EH (cell line): ENCODE results near the gene PURA.
"Not testable (repeated sequence)": the region's sequence is repeated elsewhere in the genome, so short reads cannot be mapped to it uniquely, and the experiment has no call there.

Experiments
- DNase-seq: peaks from one replicate; pipeline ENCODE4 v3.0.0-alpha.2; 2015; ENCODE audit warnings: low read depth

Gene PURA

DNA sequence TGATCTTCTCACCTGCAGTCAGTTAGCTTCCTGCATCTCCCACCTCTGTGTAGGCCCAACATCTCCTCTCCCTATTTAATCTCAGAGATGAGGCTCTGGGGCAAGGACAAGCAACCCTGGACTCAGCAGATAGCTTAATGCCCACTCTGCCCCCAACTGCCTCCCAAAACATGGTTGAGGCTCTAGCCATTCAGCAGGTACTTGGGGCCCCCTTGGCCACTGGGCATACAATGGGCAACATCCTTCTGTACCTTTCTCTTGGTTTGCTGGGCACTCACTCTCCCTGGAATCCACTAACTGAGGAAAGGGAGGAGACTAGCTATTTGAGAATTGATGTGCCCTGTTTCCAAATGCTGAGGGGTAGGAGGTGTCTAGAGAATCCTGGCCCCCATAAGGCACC is 21.2 kb downstream of the PURA start:
- DNase-seq, result no peak

- DNase-seq, result no peak
Measured at GRCh38 chr5:140136624-140137023, 22.7 kb downstream of the PURA start.

DNA sequence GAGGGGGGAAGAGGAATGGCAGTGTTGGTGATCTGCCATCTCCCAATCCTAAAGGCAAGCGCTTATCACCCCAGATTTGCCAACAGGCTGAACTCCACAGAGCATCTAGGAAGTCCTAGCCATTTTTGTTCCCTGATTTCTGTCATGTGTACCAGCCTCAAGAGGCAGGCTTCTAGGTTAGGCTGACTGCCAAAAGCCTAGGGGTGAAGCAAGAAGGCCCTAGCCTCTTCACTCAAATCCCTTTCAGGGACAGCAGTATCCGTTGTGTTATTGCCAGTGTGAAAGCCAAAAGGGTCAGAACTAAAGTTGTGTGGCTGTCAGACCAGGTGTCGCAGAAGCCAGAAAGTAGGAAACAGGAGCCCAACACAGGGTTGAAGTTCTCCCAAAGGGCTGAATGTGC is 26.5 kb downstream of the PURA start:
- DNase-seq, result no peak

- peak; percentile 60 for DNase-seq
Measured at GRCh38 chr5:140141241-140141640, 27.3 kb downstream of the PURA start.

GRCh38 chr5:140142246-140142645 is 28.3 kb downstream of the PURA start:
- no peak for DNase-seq

DNA sequence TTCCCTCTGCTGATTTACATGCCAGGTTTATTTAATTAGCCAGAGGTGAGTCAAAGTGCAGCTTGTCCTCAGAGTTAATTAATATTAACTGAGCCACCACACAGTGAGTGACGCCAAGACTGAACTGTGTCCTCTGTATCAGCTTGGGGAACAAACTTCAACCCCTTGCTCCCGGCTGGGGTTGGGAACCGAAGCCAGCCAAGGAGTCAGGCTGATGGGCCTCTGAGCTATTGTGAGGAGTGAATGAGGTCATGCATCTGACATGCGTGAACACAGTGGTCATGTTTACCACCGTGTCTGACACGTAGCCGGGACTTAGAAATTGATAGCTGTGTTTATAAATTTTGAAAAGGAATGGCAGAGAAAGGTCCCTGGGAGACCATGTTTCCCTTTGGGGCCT is 28.9 kb downstream of the PURA start:
- no peak for DNase-seq

DNA sequence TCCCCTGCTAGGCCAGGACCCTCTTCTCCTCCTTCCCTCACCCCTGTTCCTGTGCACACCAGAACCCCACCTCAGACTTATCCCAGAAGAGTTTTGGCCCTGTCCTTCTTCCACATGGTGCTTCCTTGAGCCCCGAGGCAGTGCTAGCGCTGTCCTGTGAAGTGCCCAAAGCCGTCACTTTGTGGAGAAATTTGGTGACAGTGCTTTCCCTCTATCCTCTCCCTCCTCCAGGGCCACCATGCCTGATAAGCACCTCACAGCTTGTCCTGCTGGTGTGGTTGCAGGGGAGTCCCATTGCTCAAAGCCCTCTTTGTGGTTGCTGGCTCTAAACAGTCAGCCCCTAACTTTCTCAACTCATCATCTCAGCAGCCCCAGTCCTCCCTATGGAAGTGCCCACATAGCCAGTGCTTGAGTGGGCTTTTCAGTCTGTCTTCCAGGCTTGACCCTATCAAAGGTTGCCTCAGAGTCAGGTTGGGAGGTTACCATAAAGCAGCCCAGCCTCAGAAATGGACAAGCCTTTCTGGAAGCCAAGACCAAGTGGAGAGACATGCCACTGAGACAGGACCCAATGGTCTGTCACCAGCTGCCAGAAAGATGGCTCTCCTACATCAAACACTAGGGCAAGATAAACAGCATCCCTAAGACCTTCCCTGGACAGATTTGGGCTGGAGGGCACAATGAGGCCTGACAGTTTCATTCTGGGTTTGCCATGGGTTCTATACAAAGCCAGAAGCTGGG is 29.8 kb downstream of the PURA start:
- DNase-seq, result no peak

- DNase-seq, result no peak
Measured at GRCh38 chr5:140145256-140145655, 31.3 kb downstream of the PURA start.

DNA sequence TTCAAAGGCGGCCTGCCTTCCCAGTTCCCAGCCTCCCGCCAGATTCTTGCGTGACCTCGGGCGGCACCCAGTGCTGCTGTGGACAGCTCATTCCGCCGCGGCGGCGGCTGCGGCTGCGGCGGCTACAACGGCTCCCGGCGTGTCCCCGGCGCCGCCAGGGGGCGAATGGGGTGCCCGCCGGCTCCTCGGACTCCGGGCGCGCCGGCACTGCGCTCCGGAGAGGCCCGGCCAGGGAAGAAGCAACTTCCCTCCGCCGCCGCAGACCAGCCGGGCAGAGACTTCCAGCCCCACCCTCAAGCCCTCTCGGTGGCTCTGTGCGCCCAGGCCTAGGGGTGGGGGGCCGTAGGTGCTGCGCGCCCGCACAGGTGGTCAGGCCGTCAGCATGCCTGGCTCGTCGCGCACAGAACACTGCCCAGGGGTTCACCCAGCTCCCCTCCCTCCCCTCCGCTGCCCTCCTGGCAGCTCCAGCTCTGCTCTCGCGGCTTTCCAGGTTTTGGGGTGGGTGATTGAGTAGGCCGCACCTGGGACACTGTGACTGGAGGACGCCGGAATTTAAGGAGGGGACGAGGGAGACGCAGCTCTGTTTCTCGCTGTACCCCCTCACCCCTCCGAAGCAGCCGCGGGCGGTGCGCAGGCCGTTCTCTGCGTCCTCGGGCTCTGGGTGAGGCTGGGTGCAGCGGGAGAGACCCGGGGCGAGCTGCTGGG is 32.1 kb downstream of the PURA start:
- DNase-seq, result peak; percentile 80

DNA sequence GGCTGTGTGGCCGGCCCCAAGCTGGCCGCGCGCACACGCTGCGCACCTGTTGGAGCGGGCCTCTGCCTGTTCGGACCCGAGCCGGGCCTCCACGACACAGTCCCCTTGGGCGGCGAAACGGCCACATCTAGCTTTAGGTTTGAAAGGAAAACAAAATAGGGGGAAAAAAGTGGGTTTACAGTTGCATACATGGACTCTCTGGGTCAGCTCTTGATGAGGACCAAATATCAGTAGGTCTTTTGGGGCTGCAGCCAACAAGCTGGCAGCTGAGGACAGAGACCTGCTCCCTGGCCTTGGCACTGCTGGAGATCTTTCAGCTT is 32.6 kb downstream of the PURA start:
- DNase-seq, result no peak

- no peak for DNase-seq
Measured at GRCh38 chr5:140147460-140147859, 33.6 kb downstream of the PURA start.

- DNase-seq, result peak; percentile 32
Measured at GRCh38 chr5:140148508-140148907, 34.6 kb downstream of the PURA start.

- DNase-seq, result no peak
Measured at GRCh38 chr5:140150201-140150600, 36.3 kb downstream of the PURA start.

DNA sequence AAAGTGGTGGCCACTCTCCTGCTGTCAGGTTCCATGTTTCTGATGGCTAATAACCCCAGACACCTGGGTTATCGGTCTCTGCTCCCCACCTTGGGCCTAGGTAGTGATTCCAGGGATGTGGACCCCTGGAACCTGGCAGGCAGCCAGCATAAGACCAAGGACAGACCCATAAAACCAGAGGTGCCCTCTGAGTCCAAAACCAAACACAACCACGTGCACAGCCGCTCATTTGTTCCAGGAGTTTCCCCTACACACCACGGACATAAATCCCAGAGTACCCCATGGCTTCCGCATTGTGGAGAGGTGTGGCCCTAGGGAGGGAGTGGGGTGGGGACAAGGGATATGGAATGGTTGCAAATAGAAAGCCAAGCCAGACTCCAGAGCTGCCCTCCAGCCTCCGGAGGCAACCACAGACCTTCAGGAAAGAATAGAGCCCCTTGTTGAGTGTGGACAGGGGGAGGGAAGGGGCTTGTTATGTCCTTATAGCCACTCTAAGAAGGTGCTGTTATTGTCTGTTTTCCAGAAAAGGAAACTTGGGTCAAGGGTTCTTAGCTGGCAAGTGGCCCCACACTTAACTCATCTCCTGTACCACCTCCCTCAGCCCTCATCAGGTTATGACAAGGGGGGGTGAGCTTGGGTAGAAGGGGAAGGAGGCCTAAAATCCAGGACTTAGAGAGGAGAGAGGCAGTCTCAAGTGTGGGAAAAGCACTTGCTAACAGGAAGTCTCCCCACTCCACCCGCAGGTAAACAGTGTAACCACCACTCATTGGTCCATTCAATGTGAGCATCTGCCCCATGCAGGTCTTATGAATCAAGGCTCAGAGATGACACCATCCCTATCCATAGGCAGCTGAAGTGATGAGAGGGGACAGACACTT is 37.5 kb downstream of the PURA start:
- no peak for DNase-seq

GRCh38 chr5:140152022-140152999 is 38.4 kb downstream of the PURA start:
- DNase-seq, result no peak

DNA sequence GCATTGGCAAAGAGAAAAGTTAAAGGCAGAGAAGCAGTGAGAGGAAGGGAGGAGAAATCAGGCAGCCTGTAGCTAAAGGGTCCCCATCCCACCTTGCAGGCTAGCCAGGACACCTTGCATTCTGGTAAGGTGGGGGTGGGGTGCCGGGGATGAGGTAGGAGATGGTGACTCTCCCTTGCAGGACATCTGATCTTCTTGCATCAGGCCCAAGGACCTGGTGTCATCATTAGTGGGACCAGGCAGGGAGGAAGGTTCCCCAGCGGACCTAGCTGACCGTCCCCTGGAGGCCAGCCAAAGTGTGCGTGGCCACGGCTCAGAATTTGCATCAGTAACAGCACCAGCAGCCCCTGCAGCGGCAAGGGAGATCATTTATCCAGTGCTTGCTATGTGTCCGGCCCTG is 39.3 kb downstream of the PURA start:
- DNase-seq, result no peak

GRCh38 chr5:140153905-140154304 is 40.0 kb downstream of the PURA start:
- no peak for DNase-seq

GRCh38 chr5:140154710-140155381 is 40.9 kb downstream of the PURA start:
- not testable (repeated sequence) for DNase-seq

GRCh38 chr5:140157032-140157781 is 43.3 kb downstream of the PURA start:
- DNase-seq, result peak; percentile 82
